DOHH2 (cell line): Measurements from ENCODE around the gene UNC93B1.

Source experiments
- CTCF ChIP-seq: fragments of 200-600 bp; sonication (generic); IDR thresholded peaks from one replicate; pipeline ENCODE4 v1.5.1; 2014; ENCODE audit warnings: antibody characterized with exemption, mild to moderate bottlenecking, low read depth, low read length; ENCODE audit not compliant: poor library complexity, severe bottlenecking
- EZH2phosphoT487 ChIP-seq: fragments of 200-600 bp; sonication (generic); IDR thresholded peaks from 2 replicates; pipeline ENCODE4 v1.6.1; 2017; ENCODE audit warnings: borderline replicate concordance, mild to moderate bottlenecking, antibody characterized with exemption, low read length, moderate library complexity, mixed read lengths

DNA sequence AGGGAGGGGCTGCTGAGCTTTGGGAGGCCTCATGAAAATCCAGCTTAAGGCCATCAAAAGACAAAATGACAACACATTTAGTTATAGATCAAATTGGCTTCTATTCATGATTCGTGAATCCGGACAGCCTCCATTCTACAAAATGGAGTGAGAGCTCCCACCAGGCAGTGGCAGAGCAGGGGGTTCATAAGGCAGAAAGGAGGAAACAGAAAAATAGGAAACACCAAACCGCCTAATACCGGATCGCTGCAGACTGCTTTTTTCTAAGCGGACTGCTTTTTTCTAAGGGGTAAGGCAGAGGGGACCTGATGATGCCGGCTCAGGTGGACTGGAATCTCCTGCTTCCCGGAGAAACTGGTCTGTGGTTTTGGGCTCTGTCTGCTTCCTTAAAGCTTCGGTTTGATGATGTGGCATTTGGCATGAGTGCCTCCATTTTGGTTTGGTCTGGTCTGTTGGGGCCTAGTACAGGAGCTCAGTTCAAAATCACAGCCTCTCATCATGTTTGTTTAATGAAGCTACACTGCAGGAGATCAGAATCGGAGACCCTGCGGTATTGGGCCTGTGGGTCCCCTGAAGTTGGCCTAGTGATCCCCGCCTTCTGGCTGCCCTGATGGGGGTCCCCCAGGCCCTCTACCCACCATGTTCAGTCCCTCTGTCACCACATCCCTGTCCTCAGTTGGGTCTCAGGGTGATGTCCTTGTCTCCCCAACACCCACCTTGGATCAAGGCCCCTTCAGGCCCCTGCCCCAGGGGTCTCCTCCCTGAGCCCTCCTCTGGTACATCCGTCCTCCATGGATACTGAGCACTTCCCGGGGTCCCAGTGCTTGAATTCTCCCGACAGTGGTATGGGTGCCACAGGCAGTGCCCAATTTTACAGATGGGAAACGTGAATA lies 7.4 kb upstream of the UNC93B1 start:
- TF ChIP-seq CTCF = no peak
- no peak for TF ChIP-seq EZH2phosphoT487
